Tibial nerve (tissue), 4 donors: ENCODE measurements around the gene GALNT4. TPM values are rescaled to one million over a fixed set of nuclear protein-coding genes. Genes with fewer than 3 reads are reported as not detected.

Experiments used
- DNase-seq, 2 donors: peaks; one replicate each; pipeline ENCODE4 v3.0.0-alpha.2; 2019; ENCODE audit warnings: low spot score in 2 of 2
- H3K27ac ChIP-seq, 4 donors: fragments of 200-600 bp; sonication (generic) in 3 of 4; one replicate each; pipeline ENCODE4 v1.5.1; 2017 to 2019; ENCODE audit warnings: mild to moderate bottlenecking in 1 of 4
- H3K27me3 ChIP-seq, 2 donors: fragments of 200-600 bp; sonication (generic) in 1 of 2; one replicate each; pipeline versions ENCODE4 v1.5.1 to v1.6.0; 2017 to 2019
- H3K36me3 ChIP-seq, 3 donors: fragments of 200-600 bp; sonication (generic); one replicate each; pipeline ENCODE4 v1.5.1; 2018 to 2019
- H3K4me1 ChIP-seq, 4 donors: fragments of 200-600 bp; sonication (generic) in 3 of 4; one replicate each; pipeline ENCODE4 v1.5.1; 2017 to 2019
- H3K4me3 ChIP-seq, 4 donors: fragments of 200-600 bp; sonication (generic) in 3 of 4; one replicate each; pipeline ENCODE4 v1.5.1; 2017 to 2019; ENCODE audit warnings: mild to moderate bottlenecking in 1 of 4, moderate library complexity in 1 of 4
- H3K9me3 ChIP-seq, 4 donors: fragments of 200-600 bp; sonication (generic) in 3 of 4; one replicate each; pipeline ENCODE4 v1.5.1; 2017 to 2019
- EP300 ChIP-seq, 2 donors: sonication (generic); formaldehyde crosslinking; IDR thresholded peaks; one replicate each; pipeline ENCODE4 v1.6.1; 2017; ENCODE audit warnings: antibody characterized with exemption in 2 of 2, mild to moderate bottlenecking in 1 of 2
- POLR2A ChIP-seq, 2 donors: fragments of 450-650 bp; IDR thresholded peaks; one replicate each; pipeline ENCODE4 v1.6.1; 2017; ENCODE audit warnings: antibody characterized with exemption in 2 of 2, mild to moderate bottlenecking in 2 of 2, moderate library complexity in 2 of 2
- WGBS, 2 donors: methylation state at CpG; one replicate each; pipeline ENCODE4 v1.1.5; 2018; 5-methylcytosine and 5-hydroxymethylcytosine counted together
- total RNA-seq, 4 donors: library from RNA; depleted of rRNA; stranded (reverse); fragments of >200 nt; gene quantifications; one replicate each; pipeline ENCODE4 v1.1.0, GENCODE V29; 2016
- TF ChIP-seq, protein P1 (sequence below), 5 experiments: fragments of 200-600 bp in 3 of 5; fragments of 450-650 bp in 2 of 5; sonication (generic) in 3 of 5; IDR thresholded peaks; one replicate each; pipeline ENCODE4 v1.5.1; 2016 to 2019; ENCODE audit warnings: antibody characterized with exemption in 5 of 5, mild to moderate bottlenecking in 3 of 5, moderate library complexity in 2 of 5

The GALNT4 gene
- total RNA-seq: 1 to 10 TPM; 2.7 to 5.9 (median 5.0) TPM

- Histone ChIP-seq H3K4me3 (peak within 1 kb of the TSS; percentile 79 to 98 (median 88)), H3K27me3 (no peaks in the 10 kb centered on the region), H3K36me3 (no peaks in the 10 kb centered on the region), H3K27ac (peak within 1 kb of the TSS; percentile 71 to 95 (median 92)), H3K4me1 (peaks cover 0 to 63% (median 26%) of the 10 kb centered on the region in 4 donors), H3K9me3 (no peaks in the 10 kb centered on the region)
- peak; percentile 76 to 85 for DNase-seq
- TF ChIP-seq, protein P1, sequence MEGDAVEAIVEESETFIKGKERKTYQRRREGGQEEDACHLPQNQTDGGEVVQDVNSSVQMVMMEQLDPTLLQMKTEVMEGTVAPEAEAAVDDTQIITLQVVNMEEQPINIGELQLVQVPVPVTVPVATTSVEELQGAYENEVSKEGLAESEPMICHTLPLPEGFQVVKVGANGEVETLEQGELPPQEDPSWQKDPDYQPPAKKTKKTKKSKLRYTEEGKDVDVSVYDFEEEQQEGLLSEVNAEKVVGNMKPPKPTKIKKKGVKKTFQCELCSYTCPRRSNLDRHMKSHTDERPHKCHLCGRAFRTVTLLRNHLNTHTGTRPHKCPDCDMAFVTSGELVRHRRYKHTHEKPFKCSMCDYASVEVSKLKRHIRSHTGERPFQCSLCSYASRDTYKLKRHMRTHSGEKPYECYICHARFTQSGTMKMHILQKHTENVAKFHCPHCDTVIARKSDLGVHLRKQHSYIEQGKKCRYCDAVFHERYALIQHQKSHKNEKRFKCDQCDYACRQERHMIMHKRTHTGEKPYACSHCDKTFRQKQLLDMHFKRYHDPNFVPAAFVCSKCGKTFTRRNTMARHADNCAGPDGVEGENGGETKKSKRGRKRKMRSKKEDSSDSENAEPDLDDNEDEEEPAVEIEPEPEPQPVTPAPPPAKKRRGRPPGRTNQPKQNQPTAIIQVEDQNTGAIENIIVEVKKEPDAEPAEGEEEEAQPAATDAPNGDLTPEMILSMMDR (IDR thresholded peaks at IDR 0.05): peak; percentile 63 to 86 (median 72)
- TF ChIP-seq EP300 (IDR thresholded peaks at IDR 0.05) (peak in 1 of 2 donors; percentile 87), POLR2A (IDR thresholded peaks at IDR 0.05) (peak in 1 of 2 donors; percentile 67)
- 0% methylated on average over 42 to 43 of the region's 43 CpGs for WGBS, 2 donors
Measured at GRCh38 chr12:89524541-89525304, at the start of gene GALNT4. GALNT4 (minus strand) TSS chr12:89524796; CDS start chr12:89524549, 247 bp downstream.

DNA sequence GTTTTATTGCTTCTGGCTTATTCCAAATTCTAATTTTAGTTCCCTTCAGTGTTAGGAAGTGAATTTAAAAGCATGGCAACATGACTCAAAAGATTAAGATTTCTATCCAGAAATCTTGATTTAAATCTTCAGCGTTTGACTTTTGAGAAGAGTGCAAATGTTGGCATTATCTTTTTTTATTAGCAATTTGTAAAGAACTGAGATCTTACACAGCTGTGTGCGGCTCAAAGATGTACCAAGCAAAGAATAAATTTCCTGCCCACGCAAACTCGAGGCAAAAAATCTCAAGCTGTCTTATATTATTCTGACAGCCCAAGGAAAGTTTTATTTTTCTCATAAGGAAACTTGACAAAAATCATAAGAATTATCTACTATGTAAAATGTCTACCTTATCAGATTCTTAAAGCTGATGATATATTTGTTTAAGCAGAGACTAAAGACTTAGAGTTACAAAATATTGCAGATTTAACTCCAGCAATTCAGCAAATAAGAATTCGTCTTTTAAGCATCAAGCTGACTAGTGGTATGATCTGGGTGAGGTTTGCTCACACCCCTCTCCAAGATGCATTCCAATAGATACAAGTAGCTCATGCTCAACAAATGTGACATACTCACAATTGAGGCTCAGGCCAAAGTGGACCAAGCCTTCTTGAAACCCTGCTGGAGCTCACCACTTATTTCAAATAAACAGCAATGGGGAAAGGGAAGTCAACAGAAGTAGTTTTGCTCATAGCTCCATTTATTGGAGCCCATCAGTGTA, 48.6 kb upstream of the GALNT4 start:
- Histone ChIP-seq H3K9me3 (no peaks in the 10 kb centered on the region), H3K4me1 (peaks cover 0 to 9% (median 0%) of the 10 kb centered on the region in 4 donors), H3K36me3 (no peaks in the 10 kb centered on the region), H3K27me3 (no peaks in the 10 kb centered on the region), H3K27ac (no peak overlapping the region), H3K4me3 (no peak overlapping the region)
- TF ChIP-seq POLR2A (IDR thresholded peaks at IDR 0.05): no peak
- TF ChIP-seq, protein P1 (IDR thresholded peaks at IDR 0.05): no peak
- no peak for TF ChIP-seq EP300 (IDR thresholded peaks at IDR 0.05)
- DNase-seq: no peak
- WGBS, 2 donors: 78 to 83% methylated on average over 5 of the region's 5 CpGs

GRCh38 chr12:89571491-89572195, 47.0 kb upstream of the GALNT4 start:
- Histone ChIP-seq H3K27me3 (no peaks in the 10 kb centered on the region), H3K4me3 (no peak overlapping the region), H3K27ac (no peak overlapping the region), H3K4me1 (peaks cover 0 to 9% (median 0%) of the 10 kb centered on the region in 4 donors), H3K9me3 (no peaks in the 10 kb centered on the region), H3K36me3 (no peaks in the 10 kb centered on the region)
- TF ChIP-seq, protein P1 (IDR thresholded peaks at IDR 0.05): no peak
- TF ChIP-seq POLR2A (IDR thresholded peaks at IDR 0.05): no peak
- no peak for TF ChIP-seq EP300 (IDR thresholded peaks at IDR 0.05)
- WGBS, 2 donors: 86 to 88% methylated on average over 4 of the region's 4 CpGs
- no peak for DNase-seq

DNA sequence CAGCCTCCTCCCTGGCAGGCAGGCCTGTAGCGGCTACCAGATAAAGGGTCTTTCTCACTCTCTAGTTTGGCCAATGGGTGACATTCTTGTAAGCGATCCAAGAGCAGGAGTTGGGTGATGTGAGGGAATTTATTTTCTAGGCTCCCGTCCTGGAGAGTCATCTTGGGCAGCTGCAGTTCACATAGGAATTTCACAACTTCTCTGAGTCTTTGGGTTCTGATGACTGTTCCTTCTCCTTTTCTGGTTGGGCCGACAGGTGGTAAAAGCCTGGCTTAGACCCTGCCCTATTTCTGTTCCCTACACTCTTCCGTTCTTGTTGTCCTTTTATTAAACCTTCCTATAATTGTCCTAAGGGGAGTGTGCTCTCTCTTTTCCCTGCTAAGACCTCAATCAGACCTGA, 43.9 kb upstream of the GALNT4 start:
- Histone ChIP-seq H3K36me3 (no peaks in the 10 kb centered on the region), H3K4me1 (no peaks in the 10 kb centered on the region), H3K27me3 (no peaks in the 10 kb centered on the region), H3K9me3 (no peaks in the 10 kb centered on the region), H3K27ac (no peak overlapping the region), H3K4me3 (no peak overlapping the region)
- DNase-seq: no peak
- TF ChIP-seq EP300 (IDR thresholded peaks at IDR 0.05) (no peak), POLR2A (IDR thresholded peaks at IDR 0.05) (no peak)
- TF ChIP-seq, protein P1 (IDR thresholded peaks at IDR 0.05): no peak
- WGBS, 2 donors: 79 to 82% methylated on average over 5 of the region's 5 CpGs
